IPS DF 19.7 (cell line): Measurements from ENCODE around the gene PBX3.
"Not testable (repeated sequence)": the region's sequence is repeated elsewhere in the genome, so short reads cannot be mapped to it uniquely, and the experiment has no call there.

Experiments
- DNase-seq: peaks from one replicate; pipeline ENCODE4 v3.0.0-alpha.2; 2013; ENCODE audit warnings: low read depth, low spot score

Gene PBX3

GRCh38 chr9:125821078-125821477, 73.9 kb downstream of the PBX3 start:
- no peak for DNase-seq

DNA sequence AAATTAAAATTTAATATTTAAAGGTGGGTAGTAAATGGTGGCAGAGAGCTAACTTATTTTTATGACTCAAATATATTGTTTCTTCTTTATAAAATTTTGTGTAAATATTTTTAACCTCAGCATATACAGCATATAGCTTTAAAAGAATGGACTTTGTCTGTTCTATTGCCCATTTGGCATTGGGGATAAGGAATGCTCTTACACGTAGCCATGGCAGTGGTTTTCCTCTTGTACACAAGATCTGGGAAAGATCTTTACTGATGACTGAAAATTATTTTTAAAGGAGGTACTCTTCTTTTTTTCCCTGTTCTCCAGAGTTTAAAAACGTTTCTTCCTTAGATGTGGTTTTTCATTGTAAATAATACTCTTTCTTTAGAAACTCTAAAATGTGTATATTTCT, 75.0 kb downstream of the PBX3 start:
- DNase-seq: no peak

GRCh38 chr9:125822902-125823301, 75.7 kb downstream of the PBX3 start:
- no peak for DNase-seq

DNA sequence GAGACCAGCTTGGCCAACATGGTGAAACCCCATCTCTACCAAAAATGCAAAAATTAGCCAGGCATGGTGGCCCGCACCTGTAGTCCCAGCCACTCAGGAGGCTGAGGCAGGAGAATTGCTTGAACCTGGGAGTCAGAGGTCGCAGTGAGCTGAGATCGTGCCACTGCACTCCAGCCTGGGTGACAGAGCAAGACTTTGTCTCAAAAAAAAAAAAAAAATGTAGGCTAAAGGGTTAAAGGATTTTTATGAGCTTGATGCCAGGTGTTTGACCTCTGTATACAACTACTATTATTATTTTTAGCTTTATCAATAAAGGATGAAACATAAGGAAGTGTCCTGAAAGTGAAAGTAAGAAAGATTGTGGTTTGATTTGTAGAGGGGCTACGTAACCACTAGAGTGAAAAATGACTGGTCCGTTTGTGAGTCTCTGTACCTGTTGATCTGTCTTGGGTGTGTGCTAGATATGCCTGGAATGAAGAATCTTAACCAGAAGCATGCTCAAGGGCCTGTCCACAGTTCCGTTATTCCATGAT, 76.8 kb downstream of the PBX3 start:
- DNase-seq: not testable (repeated sequence)

DNA sequence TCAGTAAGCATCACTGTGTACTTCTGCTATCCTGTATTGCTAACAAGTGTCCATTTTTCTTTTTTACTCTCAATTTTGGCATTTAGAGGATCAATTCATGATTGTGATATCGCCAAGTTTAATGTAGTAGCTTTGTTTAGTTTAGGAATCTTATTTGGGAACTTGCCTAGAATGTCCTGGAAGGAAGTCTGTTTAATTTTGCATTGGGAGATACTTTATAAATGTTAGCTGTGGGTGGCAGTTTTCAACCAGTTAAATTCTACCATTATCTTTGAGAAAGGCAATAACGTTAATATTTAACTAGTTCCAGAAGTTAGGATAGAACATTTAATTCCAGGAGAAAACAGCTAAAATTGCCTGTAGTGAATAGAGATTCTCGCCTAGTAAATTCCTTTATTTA, 78.6 kb downstream of the PBX3 start:
- no peak for DNase-seq

DNA sequence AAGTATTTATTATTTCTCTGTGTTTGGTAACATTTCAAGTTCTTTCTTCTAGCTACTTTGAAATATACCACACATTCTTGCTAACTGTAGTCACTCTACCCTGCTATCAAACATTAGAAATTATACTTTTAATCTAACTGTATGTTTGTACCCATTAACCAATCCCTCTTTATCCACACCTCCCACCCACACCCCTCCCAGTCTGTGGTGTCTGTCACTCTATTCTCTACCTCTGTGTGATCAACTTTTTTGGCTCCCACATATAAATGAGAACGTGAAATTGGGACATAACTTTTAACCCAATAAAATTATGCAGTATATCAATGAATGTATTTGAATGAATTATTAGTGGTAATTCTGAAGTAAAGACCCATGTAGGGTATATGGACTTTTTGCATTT, 79.7 kb downstream of the PBX3 start:
- DNase-seq: no peak

DNA sequence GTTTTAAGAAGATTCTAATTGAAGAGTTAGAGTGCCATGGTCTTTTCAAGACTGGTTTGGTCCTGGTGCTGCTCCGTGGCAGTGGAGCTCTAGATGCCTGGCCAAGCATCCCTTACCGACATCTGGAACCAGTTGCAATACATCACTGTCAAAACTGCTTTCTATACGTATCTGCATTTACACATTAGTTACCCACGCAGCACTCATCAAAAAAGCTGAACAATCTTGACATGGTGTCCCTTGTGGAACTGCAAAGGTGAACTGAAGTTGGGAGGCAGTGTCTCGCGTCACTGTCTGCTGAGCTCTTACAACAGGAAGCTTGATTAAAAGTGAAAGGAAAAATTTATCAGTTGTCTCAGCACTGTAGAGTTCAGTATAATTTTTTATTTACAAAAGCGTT, 82.6 kb downstream of the PBX3 start:
- no peak for DNase-seq

- DNase-seq: no peak
These were observed 83.9 kb downstream of the PBX3 start for GRCh38 chr9:125831054-125831453.

GRCh38 chr9:125831616-125832015, 84.4 kb downstream of the PBX3 start:
- DNase-seq: no peak

GRCh38 chr9:125835655-125836054, 88.5 kb downstream of the PBX3 start:
- DNase-seq: no peak

DNA sequence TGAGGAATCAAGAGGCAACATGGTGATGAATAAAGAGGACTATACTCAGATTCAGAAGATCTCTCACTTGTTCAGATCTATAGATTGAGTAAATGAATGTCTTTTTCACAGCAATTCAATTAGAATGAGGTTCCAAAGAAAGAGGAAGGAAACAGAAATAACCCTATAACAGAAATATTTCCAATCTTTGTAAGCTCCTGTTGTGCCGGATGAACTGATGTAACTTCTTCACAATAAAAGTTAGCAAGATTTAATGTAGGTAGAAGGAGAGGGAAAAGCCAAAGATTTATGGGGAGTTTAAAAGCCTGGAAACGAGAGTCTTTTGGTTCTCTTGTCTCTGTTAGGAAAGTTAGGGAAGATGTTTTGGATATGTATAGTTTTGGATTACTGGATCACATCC, 92.1 kb downstream of the PBX3 start:
- no peak for DNase-seq

GRCh38 chr9:125841444-125841843, 94.3 kb downstream of the PBX3 start:
- no peak for DNase-seq

DNA sequence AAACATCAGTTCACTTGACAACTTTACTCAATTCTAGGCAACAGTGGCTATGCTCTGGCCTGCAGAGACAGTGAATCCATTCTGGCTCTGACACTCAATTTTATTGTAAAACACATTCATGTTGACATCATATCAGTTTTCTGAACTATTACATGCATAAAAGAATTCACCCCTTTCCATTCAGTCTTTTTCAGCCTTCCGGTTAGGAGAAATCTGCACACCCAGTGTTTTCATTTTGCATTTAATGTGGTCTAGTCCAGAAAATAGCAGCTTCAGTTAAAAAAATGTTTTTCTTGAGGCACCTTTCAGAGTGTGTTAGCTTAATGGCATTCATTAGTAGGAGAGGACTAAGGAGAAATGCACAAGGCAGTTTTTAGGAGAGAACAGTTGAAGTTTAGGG, 95.1 kb downstream of the PBX3 start:
- DNase-seq: no peak

GRCh38 chr9:125843646-125844045, 96.5 kb downstream of the PBX3 start:
- no peak for DNase-seq

- DNase-seq: no peak
These were observed 97.4 kb downstream of the PBX3 start for GRCh38 chr9:125844611-125845010.

- no peak for DNase-seq
These were observed 98.2 kb downstream of the PBX3 start for GRCh38 chr9:125845271-125845808.

DNA sequence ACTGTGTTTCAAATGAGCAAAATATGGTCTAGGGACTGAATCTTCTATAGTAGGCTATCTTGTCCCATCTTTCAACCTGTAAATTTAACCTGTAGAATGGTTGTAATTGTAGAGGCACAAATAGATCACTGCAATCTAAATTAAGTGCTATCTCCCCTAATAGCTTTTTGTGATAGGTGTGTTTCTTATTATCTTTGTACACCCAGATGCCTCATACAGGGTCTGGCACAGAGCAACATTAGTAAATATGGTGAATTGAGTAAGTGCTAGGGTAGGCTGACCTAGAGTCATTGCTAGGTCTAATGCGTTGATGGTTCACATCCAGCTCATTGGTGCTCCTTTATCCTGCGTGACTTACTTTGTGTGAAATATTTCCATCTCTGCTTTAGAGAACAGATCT, 100.6 kb downstream of the PBX3 start:
- no peak for DNase-seq

DNA sequence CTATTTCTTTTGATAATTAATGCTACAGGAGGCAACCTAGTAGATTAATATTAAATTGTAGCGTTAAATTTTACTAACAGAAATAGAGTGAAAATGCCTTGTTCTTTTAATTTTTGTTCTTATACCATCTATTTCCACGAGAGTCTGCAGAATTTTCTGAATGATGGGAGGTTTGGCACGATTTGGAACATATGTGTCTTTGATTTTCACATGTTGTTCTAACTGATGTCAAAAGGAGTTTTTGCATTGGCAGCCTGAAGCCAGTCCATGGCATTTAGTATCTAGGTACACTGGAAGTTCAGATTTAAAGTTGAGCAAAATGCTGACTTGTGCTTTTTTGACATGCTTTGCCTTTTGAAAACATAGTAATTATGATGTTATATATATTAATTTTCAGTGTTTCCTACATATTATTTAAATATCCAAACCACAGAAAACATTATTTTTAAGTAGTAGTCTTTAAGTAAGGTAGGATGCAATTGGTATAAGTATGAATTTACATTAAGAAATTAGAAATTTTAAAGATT, 103.0 kb downstream of the PBX3 start:
- no peak for DNase-seq

DNA sequence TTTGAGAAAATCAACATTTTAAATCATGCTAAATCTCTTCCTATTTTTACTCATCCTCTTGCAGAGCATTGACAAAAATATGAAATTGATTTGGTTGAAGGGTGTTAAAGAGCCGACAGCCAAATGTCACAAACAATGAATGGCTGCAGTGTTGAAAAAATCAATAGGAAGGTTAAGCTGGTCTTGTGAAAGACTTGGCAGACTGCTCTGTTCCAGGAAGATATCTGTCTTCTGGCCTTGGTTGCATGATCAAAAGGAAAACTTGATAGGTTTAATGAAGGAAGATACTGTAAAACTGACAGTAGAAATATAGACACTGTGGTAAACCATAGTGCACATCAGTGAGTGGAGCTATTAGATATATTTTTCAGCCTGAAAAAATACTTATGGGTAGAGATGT, 103.6 kb downstream of the PBX3 start:
- DNase-seq: no peak

- DNase-seq: no peak
These were observed 104.8 kb downstream of the PBX3 start for GRCh38 chr9:125851979-125852378.

GRCh38 chr9:125852386-125852785, 105.2 kb downstream of the PBX3 start:
- DNase-seq: no peak

DNA sequence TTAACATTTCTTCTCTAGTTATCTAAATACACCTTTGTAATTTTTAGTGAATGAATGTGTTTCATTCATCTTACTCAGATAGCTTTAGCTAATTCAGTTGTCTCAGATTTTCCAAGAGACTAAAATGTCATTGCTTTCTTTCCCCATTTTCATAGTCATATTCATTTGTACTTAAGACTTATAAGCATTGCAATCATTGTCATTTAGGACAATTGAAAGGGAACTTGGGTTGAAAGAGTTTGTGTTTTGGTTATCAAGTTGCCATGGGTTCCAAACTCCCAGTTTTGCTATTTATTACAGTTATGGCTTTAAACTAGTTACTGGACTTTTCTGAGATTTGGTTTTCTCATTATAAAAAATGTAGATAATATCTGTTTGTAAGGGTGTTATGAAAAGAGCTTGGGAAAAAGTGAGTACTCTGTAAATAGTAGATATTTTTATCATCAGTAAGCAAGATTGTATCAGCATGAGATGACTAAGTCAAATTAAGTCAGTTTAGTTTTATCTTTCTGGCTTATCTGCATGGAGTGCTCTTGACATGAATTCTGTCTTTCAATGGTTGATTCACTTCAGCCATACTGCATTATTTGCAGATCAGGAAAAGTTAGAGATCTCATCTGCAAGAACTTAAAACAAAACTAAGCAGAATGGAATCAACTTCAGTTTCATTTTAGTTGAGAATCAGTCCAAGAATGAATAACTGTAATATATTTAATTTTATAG, 107.5 kb downstream of the PBX3 start:
- DNase-seq: no peak

- DNase-seq: no peak
These were observed 109.2 kb downstream of the PBX3 start for GRCh38 chr9:125856331-125856730.
